SK-N-MC (cell line): ENCODE measurements around the gene RNF113B.

ENCODE experiments used
- EZH2 ChIP-seq: fragments of 200-600 bp; sonication (generic); IDR thresholded peaks from one replicate; pipeline ENCODE4 v1.6.1; 2017; ENCODE audit warnings: antibody characterized with exemption
- POLR2AphosphoS5 ChIP-seq: IDR thresholded peaks from 2 replicates; pipeline ENCODE4 v1.6.1; 2012; ENCODE audit warnings: mild to moderate bottlenecking, low read depth, low read length, borderline replicate concordance

GRCh38 chr13:98171900-98172589, 5.0 kb downstream of the RNF113B start:
- TF ChIP-seq POLR2AphosphoS5, result no peak
- TF ChIP-seq EZH2, result no peak
